Smooth muscle cell (in vitro differentiated cells): ENCODE measurements around the gene IRF2BPL. TPM values are rescaled to one million over a fixed set of nuclear protein-coding genes. Genes with fewer than 3 reads are reported as not detected.

Experiments used
- DNase-seq: peaks from one replicate; lab custom pipeline; 2025; ENCODE audit not compliant: unreplicated experiment; lab: John Stamatoyannopoulos, UW
- H2AFZ ChIP-seq: fragments of 200-600 bp; sonication (generic); 2 replicates; pipeline ENCODE4 v1.6.0; 2016; ENCODE audit warnings: antibody characterized with exemption, low read depth, mild to moderate bottlenecking
- H3F3A ChIP-seq: fragments of 200-600 bp; sonication (generic); 2 replicates; pipeline ENCODE4 v1.6.0; 2017; ENCODE audit warnings: antibody characterized with exemption, low read depth
- H3K27ac ChIP-seq: fragments of 200-600 bp; sonication (generic); 2 replicates; pipeline ENCODE4 v1.5.1; 2016; ENCODE audit warnings: low read depth, mild to moderate bottlenecking
- H3K27me3 ChIP-seq: fragments of 200-600 bp; sonication (generic); 2 replicates; pipeline ENCODE4 v1.6.1; 2016; ENCODE audit warnings: low read depth, mild to moderate bottlenecking
- H3K36me3 ChIP-seq: fragments of 200-600 bp; sonication (generic); 2 replicates; pipeline ENCODE4 v1.5.1; 2016; ENCODE audit warnings: low read depth
- H3K4me1 ChIP-seq: fragments of 200-600 bp; sonication (generic); 2 replicates; pipeline ENCODE4 v1.5.1; 2016; ENCODE audit warnings: low read depth
- H3K4me2 ChIP-seq: fragments of 200-600 bp; sonication (generic); 2 replicates; pipeline ENCODE4 v1.6.0; 2016; ENCODE audit warnings: mild to moderate bottlenecking
- H3K4me3 ChIP-seq: fragments of 200-600 bp; sonication (generic); 2 replicates; pipeline ENCODE4 v1.5.1; 2016; ENCODE audit warnings: mild to moderate bottlenecking
- H3K79me2 ChIP-seq: fragments of 200-600 bp; sonication (generic); 2 replicates; pipeline ENCODE4 v1.6.0; 2016; ENCODE audit warnings: low read depth, mild to moderate bottlenecking
- H3K9ac ChIP-seq: fragments of 200-600 bp; sonication (generic); 2 replicates; pipeline ENCODE4 v1.6.0; 2016; ENCODE audit warnings: low read depth
- H3K9me3 ChIP-seq: fragments of 200-600 bp; sonication (generic); replicated peaks from 2 replicates; pipeline ENCODE4 v1.5.1; 2016; ENCODE audit warnings: low read depth
- H4K20me1 ChIP-seq: fragments of 200-600 bp; sonication (generic); 2 replicates; pipeline ENCODE4 v1.6.0; 2016; ENCODE audit warnings: low read depth
- CTCF ChIP-seq: fragments of 200-600 bp; sonication (generic); IDR thresholded peaks from 2 replicates; pipeline ENCODE4 v1.5.1; 2017; ENCODE audit warnings: borderline replicate concordance, mild to moderate bottlenecking, antibody characterized with exemption; ENCODE audit not compliant: insufficient read depth, poor library complexity, severe bottlenecking
- WGBS: methylation state at CpG from one replicate; pipeline ENCODE4 v1.1.7; 2016; ENCODE audit warnings: low lambda C conversion rate; 5-methylcytosine and 5-hydroxymethylcytosine counted together
- polyA plus RNA-seq: library from polyadenylated mRNA; unstranded; fragments of >200 nt; fragmentation: Nextera tagmentation; extraction: Ambion mirVana; gene quantifications from 2 replicates; pipeline ENCODE4 v1.2.1, GENCODE V29; 2016
- total RNA-seq: library from RNA; depleted of rRNA; stranded (reverse); fragments of >200 nt; gene quantifications from 2 replicates; pipeline ENCODE4 v1.2.3, GENCODE V29; 2014

Gene IRF2BPL
- total and polyA plus RNA-seq, 2 experiments from 2014 or later = 33.9 to 66.3 TPM

- Histone ChIP-seq H2AFZ (no peak overlapping the region), H3K27ac (no peak overlapping the region), H3K4me1 (peaks cover 9% of the 10 kb centered on the region), H3K27me3 (no peaks in the 10 kb centered on the region), H3K36me3 (no peaks in the 10 kb centered on the region), H3K9me3 (no peaks in the 10 kb centered on the region), H3K4me3 (no peak overlapping the region), H4K20me1 (no peaks in the 10 kb centered on the region), H3F3A (no peaks in the 10 kb centered on the region), H3K79me2 (no peaks in the 10 kb centered on the region), H3K4me2 (no peak overlapping the region), H3K9ac (no peak overlapping the region)
- no peak for TF ChIP-seq CTCF
- WGBS = 41% methylated on average over 6 of the region's 6 CpGs
- DNase-seq = no peak
Observed at GRCh38 chr14:76997257-76997970, 31.1 kb downstream of the IRF2BPL start.

DNA sequence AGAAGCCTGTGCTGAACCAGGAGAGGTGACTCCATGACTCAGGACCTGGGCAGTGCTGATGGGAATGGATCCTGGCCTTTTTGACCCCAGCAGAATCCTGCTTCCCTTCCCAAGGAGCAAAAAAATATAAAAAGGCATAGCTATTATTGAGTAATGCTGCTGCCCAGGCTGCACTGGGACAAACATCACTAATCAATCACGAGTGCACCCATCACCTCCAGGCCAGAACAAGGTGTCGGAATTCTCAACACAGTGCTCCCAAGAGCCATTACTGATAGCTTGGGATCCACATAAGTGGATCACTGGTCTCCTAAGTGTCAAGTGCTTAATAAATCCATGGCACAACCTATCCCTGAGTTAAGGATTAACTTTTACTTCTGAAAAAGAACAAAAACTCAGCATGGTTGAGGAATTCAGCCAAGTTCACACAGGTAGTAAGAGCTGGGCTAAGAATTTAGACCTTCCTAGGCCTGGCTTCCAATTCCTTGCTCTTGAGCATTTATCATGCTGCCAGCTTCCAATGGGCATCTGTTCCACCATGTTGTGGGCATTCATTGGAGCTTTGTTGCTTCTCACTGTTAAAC, 31.9 kb downstream of the IRF2BPL start:
- Histone ChIP-seq H3K4me1 (peaks cover 9% of the 10 kb centered on the region), H3K4me2 (no peak overlapping the region), H3K79me2 (no peaks in the 10 kb centered on the region), H3K9ac (no peak overlapping the region), H4K20me1 (no peaks in the 10 kb centered on the region), H3K4me3 (no peak overlapping the region), H3F3A (no peaks in the 10 kb centered on the region), H3K27me3 (no peaks in the 10 kb centered on the region), H2AFZ (no peak overlapping the region), H3K9me3 (no peaks in the 10 kb centered on the region), H3K36me3 (no peaks in the 10 kb centered on the region), H3K27ac (no peak overlapping the region)
- no peak for TF ChIP-seq CTCF
- WGBS = 89% methylated on average over 2 of the region's 2 CpGs
- DNase-seq = no peak

GRCh38 chr14:76995279-76996035, 33.1 kb downstream of the IRF2BPL start:
- peaks cover 9% of the 10 kb centered on the region for H3K4me1 ChIP-seq
- H3K27me3 ChIP-seq = no peaks in the 10 kb centered on the region
- H3K36me3 ChIP-seq = no peaks in the 10 kb centered on the region
- TF ChIP-seq CTCF = no peak
- H3K4me3 ChIP-seq = no peak overlapping the region
- no peaks in the 10 kb centered on the region for H3F3A ChIP-seq
- H3K9ac ChIP-seq = no peak overlapping the region
- no peaks in the 10 kb centered on the region for H3K79me2 ChIP-seq
- no peaks in the 10 kb centered on the region for H4K20me1 ChIP-seq
- H3K27ac ChIP-seq = no peak overlapping the region
- H3K9me3 ChIP-seq = no peaks in the 10 kb centered on the region
- no peak overlapping the region for H2AFZ ChIP-seq
- no peak for DNase-seq
- H3K4me2 ChIP-seq = no peak overlapping the region
- WGBS = 66% methylated on average over 4 of the region's 4 CpGs
